ENCODE results near the gene C16orf89. TPM values are rescaled to one million over a fixed set of nuclear protein-coding genes. Genes with fewer than 3 reads are reported as not detected.
"Not testable (repeated sequence)": the region's sequence is repeated elsewhere in the genome, so short reads cannot be mapped to it uniquely, and the experiment has no call there.

The C16orf89 gene, protein sequence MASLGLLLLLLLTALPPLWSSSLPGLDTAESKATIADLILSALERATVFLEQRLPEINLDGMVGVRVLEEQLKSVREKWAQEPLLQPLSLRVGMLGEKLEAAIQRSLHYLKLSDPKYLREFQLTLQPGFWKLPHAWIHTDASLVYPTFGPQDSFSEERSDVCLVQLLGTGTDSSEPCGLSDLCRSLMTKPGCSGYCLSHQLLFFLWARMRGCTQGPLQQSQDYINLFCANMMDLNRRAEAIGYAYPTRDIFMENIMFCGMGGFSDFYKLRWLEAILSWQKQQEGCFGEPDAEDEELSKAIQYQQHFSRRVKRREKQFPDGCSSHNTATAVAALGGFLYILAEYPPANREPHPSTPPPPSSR
- polyA plus RNA-seq (2013, experiment 1 of 2) = 0.17 TPM
- polyA plus RNA-seq (2013, experiment 2 of 2) = 0.22 TPM

DNA sequence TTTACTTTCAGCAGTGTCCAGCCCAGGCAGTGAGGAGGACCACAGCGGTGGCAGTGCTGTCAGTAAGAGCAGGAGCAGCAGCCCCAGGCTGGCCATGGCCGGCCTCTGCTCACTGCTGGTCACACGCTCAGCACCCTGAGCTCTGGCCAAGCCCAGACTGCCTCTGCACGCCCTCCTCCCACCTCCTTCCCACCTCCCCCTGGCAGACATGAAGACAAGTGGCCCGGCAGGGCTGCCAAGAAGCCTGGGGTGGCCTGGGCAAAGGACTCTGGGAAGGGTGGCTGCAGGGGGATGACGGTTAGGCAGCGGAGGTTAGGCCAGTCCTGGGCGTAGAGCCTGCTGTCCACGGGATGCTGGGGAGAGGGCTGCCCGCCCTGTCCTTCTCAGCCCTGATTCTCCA, at the start of gene C16orf89:
Gene C16orf89, minus strand, starts transcription at position 144 of the 400 bp plus-strand sequence. Its CDS starts 48 bp downstream, at position 96.
- DNase-seq = no peak
- H3K4ac ChIP-seq (ENCODE audit: low read depth in 1 of 2, low read length in 2 of 2) = no peak within 1 kb of the TSS

GRCh38 chr16:5110933-5111332, 45.2 kb upstream of the C16orf89 start:
- H4K8ac ChIP-seq (ENCODE audit: low read length); H3K4ac ChIP-seq (ENCODE audit: low read depth in 1 of 2, low read length in 2 of 2); H2BK5ac ChIP-seq (ENCODE audit: low read depth, low read length, poor library complexity, severe bottlenecking); H3K79me1 ChIP-seq (replicated peaks; ENCODE audit: low read length, poor library complexity, severe bottlenecking); H3K14ac ChIP-seq (ENCODE audit: low read length in 2 of 2); H3K27ac ChIP-seq (ENCODE audit: low read length, poor library complexity, severe bottlenecking); H2BK12ac ChIP-seq (ENCODE audit: low read length in 2 of 2); H4K91ac ChIP-seq (ENCODE audit: low read length); H2BK15ac ChIP-seq (ENCODE audit: low read depth, poor library complexity, severe bottlenecking); H3K23ac ChIP-seq (ENCODE audit: low read length in 2 of 2); H2AK5ac ChIP-seq (ENCODE audit: low read length, severe bottlenecking); H3K9ac ChIP-seq (ENCODE audit: low read length); DNase-seq; H2BK120ac ChIP-seq (ENCODE audit: low read depth, low read length); H3K4me1 ChIP-seq (ENCODE audit: control insufficient read depth, insufficient read depth, low read depth, low read length); H2AFZ ChIP-seq (ENCODE audit: low read depth, low read length); H3K36me3 ChIP-seq (ENCODE audit: control insufficient read depth in 1 of 2, insufficient read depth in 2 of 2, low read depth in 1 of 2, low read length in 2 of 2); H3K18ac ChIP-seq (ENCODE audit: low read depth in 1 of 2, low read length in 2 of 2); H3K4me3 ChIP-seq (ENCODE audit: insufficient read depth in 1 of 2, low read depth in 1 of 2, low read length in 2 of 2); H3K9me3 ChIP-seq (ENCODE audit: control insufficient read depth, low read length); H3K4me2 ChIP-seq (ENCODE audit: low read length, poor library complexity, severe bottlenecking); H3K27me3 ChIP-seq (ENCODE audit: control insufficient read depth in 1 of 2, insufficient read depth in 1 of 2, low read length in 2 of 2): not testable (repeated sequence)
- 94% methylated on average over 7 of the region's 10 CpGs for WGBS

More for the DNA sequence above, at the start of gene C16orf89:
- H2BK12ac ChIP-seq (ENCODE audit: low read length in 2 of 2) = no peak within 1 kb of the TSS
- no peak within 1 kb of the TSS for H3K14ac ChIP-seq (ENCODE audit: low read length in 2 of 2)
- H3K23ac ChIP-seq (ENCODE audit: low read length in 2 of 2) = no peak within 1 kb of the TSS
- H3K4me3 ChIP-seq (ENCODE audit: insufficient read depth in 1 of 2, low read depth in 1 of 2, low read length in 2 of 2) = no peak within 1 kb of the TSS
- H3K36me3 ChIP-seq (ENCODE audit: control insufficient read depth in 1 of 2, insufficient read depth in 2 of 2, low read depth in 1 of 2, low read length in 2 of 2) = no peaks in the 10 kb centered on the region
- no peak within 1 kb of the TSS for H2BK5ac ChIP-seq (ENCODE audit: low read depth, low read length, poor library complexity, severe bottlenecking)
- no peak within 1 kb of the TSS for H4K91ac ChIP-seq (ENCODE audit: low read length)
- peak within 1 kb of the TSS; percentile 86 for H2BK15ac ChIP-seq (ENCODE audit: low read depth, poor library complexity, severe bottlenecking)
- H3K4me1 ChIP-seq (ENCODE audit: control insufficient read depth, insufficient read depth, low read depth, low read length) = peaks cover 2% of the 10 kb centered on the region
- no peak within 1 kb of the TSS for H3K4me2 ChIP-seq (ENCODE audit: low read length, poor library complexity, severe bottlenecking)
- peak within 1 kb of the TSS; percentile 42 for H3K9ac ChIP-seq (ENCODE audit: low read length)
- H3K9me3 ChIP-seq (ENCODE audit: control insufficient read depth, low read length) = no peaks in the 10 kb centered on the region
- H3K79me1 ChIP-seq (replicated peaks; ENCODE audit: low read length, poor library complexity, severe bottlenecking) = no peaks in the 10 kb centered on the region
- H2BK120ac ChIP-seq (ENCODE audit: low read depth, low read length) = no peak within 1 kb of the TSS
- H2AK5ac ChIP-seq (ENCODE audit: low read length, severe bottlenecking) = no peak within 1 kb of the TSS
- WGBS = 71% methylated on average over 9 of the region's 10 CpGs
- H2AFZ ChIP-seq (ENCODE audit: low read depth, low read length) = no peak within 1 kb of the TSS
- no peak within 1 kb of the TSS for H3K27ac ChIP-seq (ENCODE audit: low read length, poor library complexity, severe bottlenecking)
- no peak within 1 kb of the TSS for H3K18ac ChIP-seq (ENCODE audit: low read depth in 1 of 2, low read length in 2 of 2)
- H3K27me3 ChIP-seq (ENCODE audit: control insufficient read depth in 1 of 2, insufficient read depth in 1 of 2, low read length in 2 of 2) = peaks cover 38 to 41% of the 10 kb centered on the region in 2 experiments
- H4K8ac ChIP-seq (ENCODE audit: low read length) = no peak within 1 kb of the TSS

DNA sequence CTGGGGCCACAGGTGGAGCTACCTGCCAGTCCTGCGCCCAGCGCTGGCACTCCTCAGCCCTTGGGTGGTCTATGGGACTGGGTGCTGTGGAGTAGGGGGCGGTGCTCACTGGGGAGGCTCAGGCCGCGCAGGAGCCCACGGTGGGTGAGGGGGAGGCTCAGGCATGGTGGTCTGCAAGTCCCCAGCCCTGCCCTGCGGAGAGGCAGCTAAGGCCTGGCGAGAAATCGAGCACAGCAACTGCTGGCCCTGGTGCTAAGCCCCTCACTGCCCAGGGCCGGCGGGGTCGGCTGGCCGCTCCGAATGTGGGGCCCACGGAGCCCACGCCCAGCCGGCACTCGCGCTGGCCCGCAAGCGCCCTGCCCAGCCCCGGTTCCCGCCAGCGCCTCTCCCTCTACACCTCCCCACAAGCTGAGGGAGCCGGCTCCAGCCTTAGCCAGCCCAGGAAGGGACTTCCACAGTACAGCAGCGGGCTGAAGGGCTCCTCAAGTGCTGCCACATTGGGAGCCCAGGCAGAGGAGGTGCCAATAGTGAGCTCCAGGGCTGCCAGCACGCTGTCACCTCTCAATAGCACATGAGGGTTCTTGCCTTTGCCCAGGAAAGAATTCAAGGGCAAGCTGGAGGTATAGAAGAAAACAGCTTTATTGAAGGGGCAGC, 42.9 kb upstream of the C16orf89 start:
- H3K18ac ChIP-seq (ENCODE audit: low read depth in 1 of 2, low read length in 2 of 2) = no peak overlapping the region
- no peaks in the 10 kb centered on the region for H3K27me3 ChIP-seq (ENCODE audit: control insufficient read depth in 1 of 2, insufficient read depth in 1 of 2, low read length in 2 of 2)
- H3K4me1 ChIP-seq (ENCODE audit: control insufficient read depth, insufficient read depth, low read depth, low read length) = no peaks in the 10 kb centered on the region
- no peak overlapping the region for H3K9ac ChIP-seq (ENCODE audit: low read length)
- no peak overlapping the region for H3K27ac ChIP-seq (ENCODE audit: low read length, poor library complexity, severe bottlenecking)
- no peak overlapping the region for H4K91ac ChIP-seq (ENCODE audit: low read length)
- H3K9me3 ChIP-seq (ENCODE audit: control insufficient read depth, low read length) = no peaks in the 10 kb centered on the region
- H3K14ac ChIP-seq (ENCODE audit: low read length in 2 of 2) = no peak overlapping the region
- no peak overlapping the region for H2AFZ ChIP-seq (ENCODE audit: low read depth, low read length)
- H2BK5ac ChIP-seq (ENCODE audit: low read depth, low read length, poor library complexity, severe bottlenecking) = no peak overlapping the region
- H3K4ac ChIP-seq (ENCODE audit: low read depth in 1 of 2, low read length in 2 of 2) = no peak overlapping the region
- H2BK120ac ChIP-seq (ENCODE audit: low read depth, low read length) = no peak overlapping the region
- no peak overlapping the region for H3K4me2 ChIP-seq (ENCODE audit: low read length, poor library complexity, severe bottlenecking)
- no peaks in the 10 kb centered on the region for H3K36me3 ChIP-seq (ENCODE audit: control insufficient read depth in 1 of 2, insufficient read depth in 2 of 2, low read depth in 1 of 2, low read length in 2 of 2)
- H3K23ac ChIP-seq (ENCODE audit: low read length in 2 of 2) = no peak overlapping the region
- no peak overlapping the region for H4K8ac ChIP-seq (ENCODE audit: low read length)
- no peak overlapping the region for H2AK5ac ChIP-seq (ENCODE audit: low read length, severe bottlenecking)
- no peak overlapping the region for H3K4me3 ChIP-seq (ENCODE audit: insufficient read depth in 1 of 2, low read depth in 1 of 2, low read length in 2 of 2)
- no peak overlapping the region for H2BK12ac ChIP-seq (ENCODE audit: low read length in 2 of 2)
- no peak overlapping the region for H2BK15ac ChIP-seq (ENCODE audit: low read depth, poor library complexity, severe bottlenecking)
- no peak for DNase-seq
- WGBS = 86% methylated on average over 27 of the region's 27 CpGs
- no peaks in the 10 kb centered on the region for H3K79me1 ChIP-seq (replicated peaks; ENCODE audit: low read length, poor library complexity, severe bottlenecking)

DNA sequence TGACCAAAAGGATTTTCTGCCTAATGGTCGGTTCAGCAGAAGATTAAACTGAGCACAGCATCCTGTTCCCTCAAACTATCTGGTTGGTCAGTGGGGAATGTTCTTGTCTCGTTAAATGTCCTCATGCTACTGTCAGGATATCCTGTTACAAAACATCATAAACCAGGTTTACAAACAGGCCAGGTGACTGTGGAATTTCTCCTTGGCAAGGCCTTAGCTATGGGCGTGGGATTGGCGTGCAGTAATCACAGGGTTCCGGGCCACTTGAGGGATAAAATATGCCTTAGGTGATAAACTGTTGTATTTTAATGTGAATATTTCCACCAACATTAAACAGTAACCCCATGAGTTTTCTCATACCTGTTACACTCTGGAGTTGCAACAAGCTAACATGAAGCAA, 39.3 kb upstream of the C16orf89 start:
- not testable (repeated sequence) for H3K4me2 ChIP-seq (ENCODE audit: low read length, poor library complexity, severe bottlenecking); H3K18ac ChIP-seq (ENCODE audit: low read depth in 1 of 2, low read length in 2 of 2); H3K4me3 ChIP-seq (ENCODE audit: insufficient read depth in 1 of 2, low read depth in 1 of 2, low read length in 2 of 2); H3K27ac ChIP-seq (ENCODE audit: low read length, poor library complexity, severe bottlenecking); DNase-seq; H3K14ac ChIP-seq (ENCODE audit: low read length in 2 of 2); H3K4me1 ChIP-seq (ENCODE audit: control insufficient read depth, insufficient read depth, low read depth, low read length); H3K27me3 ChIP-seq (ENCODE audit: control insufficient read depth in 1 of 2, insufficient read depth in 1 of 2, low read length in 2 of 2); H2BK15ac ChIP-seq (ENCODE audit: low read depth, poor library complexity, severe bottlenecking); H4K91ac ChIP-seq (ENCODE audit: low read length); H2BK5ac ChIP-seq (ENCODE audit: low read depth, low read length, poor library complexity, severe bottlenecking); H3K9ac ChIP-seq (ENCODE audit: low read length); H4K8ac ChIP-seq (ENCODE audit: low read length); H3K79me1 ChIP-seq (replicated peaks; ENCODE audit: low read length, poor library complexity, severe bottlenecking); H3K9me3 ChIP-seq (ENCODE audit: control insufficient read depth, low read length); H2AK5ac ChIP-seq (ENCODE audit: low read length, severe bottlenecking); H3K23ac ChIP-seq (ENCODE audit: low read length in 2 of 2); H3K4ac ChIP-seq (ENCODE audit: low read depth in 1 of 2, low read length in 2 of 2); H2BK120ac ChIP-seq (ENCODE audit: low read depth, low read length); H2AFZ ChIP-seq (ENCODE audit: low read depth, low read length); H3K36me3 ChIP-seq (ENCODE audit: control insufficient read depth in 1 of 2, insufficient read depth in 2 of 2, low read depth in 1 of 2, low read length in 2 of 2); H2BK12ac ChIP-seq (ENCODE audit: low read length in 2 of 2)
- WGBS = no CpG with 5 or more reads among the region's 5 CpGs

All from mesenchymal stem cell (in vitro differentiated cells and primary cell).